Astrocyte (in vitro differentiated cells and primary cell): ENCODE data around the gene USP54.

ENCODE experiments used
- EZH2 ChIP-seq: IDR thresholded peaks from 2 replicates; pipeline ENCODE4 v1.6.1; 2012; ENCODE audit warnings: mild to moderate bottlenecking, low read length, inconsistent platforms; ENCODE audit not compliant: insufficient read depth
- TF ChIP-seq, protein P1 (sequence below): IDR thresholded peaks from 2 replicates; pipeline ENCODE4 v1.5.1; 2011; ENCODE audit warnings: low read depth, mild to moderate bottlenecking, inconsistent platforms, low read length, moderate library complexity; ENCODE audit not compliant: insufficient read depth

DNA sequence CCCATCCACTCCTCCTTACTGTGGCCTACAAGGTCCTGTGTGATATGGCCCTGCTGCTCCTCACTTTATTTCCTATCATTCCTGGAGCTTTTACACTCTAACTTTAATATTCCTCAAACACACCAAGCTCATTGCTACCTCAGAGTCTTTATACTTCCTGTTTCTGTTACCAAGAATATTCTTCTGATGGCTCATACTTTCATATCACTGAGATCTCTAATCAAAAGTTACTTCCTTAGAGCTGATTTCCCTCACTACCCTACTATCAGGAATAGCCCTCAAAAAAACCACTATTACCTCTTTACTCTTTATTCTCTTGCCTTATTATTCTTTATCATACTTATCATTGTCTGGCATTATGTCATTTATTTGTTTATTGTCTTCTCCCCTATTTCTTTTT lies 89.5 kb downstream of the USP54 start:
- TF ChIP-seq, protein P1, sequence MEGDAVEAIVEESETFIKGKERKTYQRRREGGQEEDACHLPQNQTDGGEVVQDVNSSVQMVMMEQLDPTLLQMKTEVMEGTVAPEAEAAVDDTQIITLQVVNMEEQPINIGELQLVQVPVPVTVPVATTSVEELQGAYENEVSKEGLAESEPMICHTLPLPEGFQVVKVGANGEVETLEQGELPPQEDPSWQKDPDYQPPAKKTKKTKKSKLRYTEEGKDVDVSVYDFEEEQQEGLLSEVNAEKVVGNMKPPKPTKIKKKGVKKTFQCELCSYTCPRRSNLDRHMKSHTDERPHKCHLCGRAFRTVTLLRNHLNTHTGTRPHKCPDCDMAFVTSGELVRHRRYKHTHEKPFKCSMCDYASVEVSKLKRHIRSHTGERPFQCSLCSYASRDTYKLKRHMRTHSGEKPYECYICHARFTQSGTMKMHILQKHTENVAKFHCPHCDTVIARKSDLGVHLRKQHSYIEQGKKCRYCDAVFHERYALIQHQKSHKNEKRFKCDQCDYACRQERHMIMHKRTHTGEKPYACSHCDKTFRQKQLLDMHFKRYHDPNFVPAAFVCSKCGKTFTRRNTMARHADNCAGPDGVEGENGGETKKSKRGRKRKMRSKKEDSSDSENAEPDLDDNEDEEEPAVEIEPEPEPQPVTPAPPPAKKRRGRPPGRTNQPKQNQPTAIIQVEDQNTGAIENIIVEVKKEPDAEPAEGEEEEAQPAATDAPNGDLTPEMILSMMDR, result no peak
- no peak for TF ChIP-seq EZH2
